Caco-2 (cell line): ENCODE measurements around the gene ASIC1. TPM values are rescaled to one million over a fixed set of nuclear protein-coding genes. Genes with fewer than 3 reads are reported as not detected.

Source experiments
- BruUV-seq: library from RNA; stranded (reverse); fragments of 400-500 nt; replicated peaks from 2 replicates; lab custom pipeline; 2021; lab: Mats Ljungman, UMichigan
- CTCF ChIA-PET: fragments of 300-600 bp; sonication (Branson Sonifier 250); formaldehyde crosslinking; loops from one replicate; lab custom pipeline; 2022; ENCODE audit warnings: antibody characterized with exemption; lab: Charles Lee
- POLR2A ChIA-PET: fragments of 300-600 bp; sonication (Branson Sonifier 250); formaldehyde crosslinking; loops from one replicate; lab custom pipeline; 2022; ENCODE audit warnings: antibody characterized with exemption; lab: Charles Lee
- DNase-seq, 2 experiments: peaks; one replicate each; pipeline versions ENCODE4 v3.0.0 to v3.0.0-alpha.2; 2020 to 2022
- H3K27me3 ChIP-seq: replicated peaks from 2 replicates; pipeline ENCODE4 v1.6.0; 2011; ENCODE audit warnings: low read length; ENCODE audit not compliant: control insufficient read depth, insufficient read depth
- H3K36me3 ChIP-seq: 2 replicates; pipeline ENCODE4 v1.5.1; 2011; ENCODE audit warnings: low read length; ENCODE audit not compliant: control insufficient read depth, insufficient read depth
- H3K4me1 ChIP-seq: fragments of 250-450 bp; sonication (Bioruptor Pico); 2 replicates; pipeline ENCODE4 v1.5.1; 2020; ENCODE audit warnings: mild to moderate bottlenecking
- H3K4me3 ChIP-seq: 2 replicates; pipeline ENCODE4 v1.5.1; 2011; ENCODE audit warnings: low read depth, mild to moderate bottlenecking, control low read depth, low read length
- H3K9me3 ChIP-seq: fragments of 250-450 bp; sonication (Bioruptor Pico); 2 replicates; pipeline ENCODE4 v1.5.1; 2020; ENCODE audit warnings: mild to moderate bottlenecking, moderate library complexity
- H3K27ac Mint-ChIP-seq: one replicate; pipeline ENCODE4 v1.8.0; 2022; ENCODE audit warnings: mixed read lengths; ENCODE audit not compliant: unreplicated experiment
- H3K27me3 Mint-ChIP-seq: one replicate; pipeline ENCODE4 v1.8.0; 2022; ENCODE audit warnings: mixed read lengths; ENCODE audit not compliant: insufficient read depth, unreplicated experiment
- H3K36me3 Mint-ChIP-seq: one replicate; pipeline ENCODE4 v1.8.0; 2022; ENCODE audit warnings: mild to moderate bottlenecking, mixed read lengths; ENCODE audit not compliant: insufficient read depth, unreplicated experiment
- H3K4me1 Mint-ChIP-seq: one replicate; pipeline ENCODE4 v1.8.0; 2022; ENCODE audit warnings: low read depth, mixed read lengths; ENCODE audit not compliant: unreplicated experiment
- H3K4me3 Mint-ChIP-seq: one replicate; pipeline ENCODE4 v1.8.0; 2022; ENCODE audit warnings: mild to moderate bottlenecking, moderate library complexity, mixed read lengths; ENCODE audit not compliant: unreplicated experiment
- H3K9me3 Mint-ChIP-seq: one replicate; pipeline ENCODE4 v1.8.0; 2022; ENCODE audit warnings: mixed read lengths; ENCODE audit not compliant: unreplicated experiment
- CTCF ChIP-seq, 2 experiments: fragments of 200-600 bp in 1 of 2; IDR thresholded peaks; 1 replicate in 1 of 2; 2 replicates in 1 of 2; pipeline versions ENCODE4 v1.5.1 to v1.8.0; 2011 to 2022; ENCODE audit warnings: antibody characterized with exemption in 1 of 2, control low read depth in 1 of 2, inconsistent platforms in 1 of 2, low read depth in 1 of 2, low read length in 1 of 2, mild to moderate bottlenecking in 1 of 2, moderate library complexity in 1 of 2; ENCODE audit not compliant: insufficient read depth in 1 of 2, severe bottlenecking in 1 of 2, unreplicated experiment in 1 of 2
- intact Hi-C: fragments of 100-400 bp; cut with micrococcal nuclease; formaldehyde crosslinking; loops from one replicate; pipeline ENCODE4 v1.10.0; 2022; ENCODE audit not compliant: unreplicated experiment
- total RNA-seq: library from RNA; stranded (reverse); gene quantifications from 2 replicates; pipeline ENCODE4 v1.2.3, GENCODE V29; 2022

The ASIC1 gene
- total RNA-seq, 1 experiment from 2014 or later, result 17.8 TPM

DNA sequence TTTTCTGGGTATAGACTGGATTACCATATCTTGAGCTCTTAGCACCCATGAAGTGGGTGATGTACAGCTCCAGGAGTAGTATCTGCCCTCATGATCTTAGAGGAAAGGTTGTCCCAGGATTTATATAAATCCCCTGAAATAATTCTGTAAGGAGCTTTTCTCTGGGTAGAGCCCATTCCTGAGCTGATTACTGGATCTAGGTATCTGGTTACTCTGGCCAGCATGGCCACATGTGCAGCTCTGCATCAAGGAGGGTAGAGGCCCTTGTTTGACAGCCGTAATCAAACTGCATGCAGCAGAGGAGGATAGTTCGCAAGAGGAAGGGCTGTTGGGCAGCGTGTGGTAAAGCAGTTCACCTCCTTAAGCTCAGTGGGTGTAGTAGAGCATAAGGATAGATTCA, 63.1 kb downstream of the ASIC1 start:
- Mint-ChIP-seq H3K27me3 (no peaks in the 10 kb centered on the region), H3K9me3 (no peaks in the 10 kb centered on the region), H3K27ac (no peak overlapping the region), H3K4me3 (no peak overlapping the region), H3K36me3 (peaks cover 46% of the 10 kb centered on the region), H3K4me1 (peaks cover 6% of the 10 kb centered on the region)
- CTCF ChIA-PET, result interaction anchor here (0.6 to 2.3 kb wide), 3 partner anchors 8 to 12 kb away, joined by 3 to 11 read pairs (median 5); partner anchors contain the start of gene COX14
- H3K4me3 ChIP-seq, result no peak overlapping the region
- intact Hi-C loops, result no loop called here
- BruUV-seq, result no TSS peak
- no peaks in the 10 kb centered on the region for H3K27me3 ChIP-seq
- peaks cover 4% of the 10 kb centered on the region for H3K36me3 ChIP-seq
- POLR2A ChIA-PET, result interaction anchor here (1.1 kb wide), 1 partner anchor 8 kb away, joined by 4 read pairs; the partner anchor contains the start of gene COX14
- peak in 1 of 2 experiments; percentile 12 for DNase-seq
- no peak for TF ChIP-seq CTCF (IDR thresholded peaks at IDR 0.05; ENCODE audit: insufficient read depth in 1 of 2, low read depth in 1 of 2, low read length in 1 of 2, severe bottlenecking in 1 of 2, unreplicated experiment in 1 of 2)
- H3K9me3 ChIP-seq, result no peaks in the 10 kb centered on the region
- H3K4me1 ChIP-seq, result 0 out of 2 replicates have a peak, but pooled peaks cover 2% of the 10 kb centered on the region

- no TSS peak for BruUV-seq
- Mint-ChIP-seq H3K9me3 (no peaks in the 10 kb centered on the region), H3K4me1 (peaks cover 1% of the 10 kb centered on the region), H3K4me3 (no peak overlapping the region), H3K36me3 (peaks cover 46% of the 10 kb centered on the region), H3K27me3 (no peaks in the 10 kb centered on the region), H3K27ac (no peak overlapping the region)
- Histone ChIP-seq H3K9me3 (no peaks in the 10 kb centered on the region), H3K36me3 (peaks cover 4% of the 10 kb centered on the region), H3K27me3 (no peaks in the 10 kb centered on the region), H3K4me3 (no peak overlapping the region), H3K4me1 (0 out of 2 replicates have a peak, but pooled peaks cover 2% of the 10 kb centered on the region)
- intact Hi-C loops, result no loop called here
- DNase-seq, result no peak
- TF ChIP-seq CTCF (IDR thresholded peaks at IDR 0.05; ENCODE audit: insufficient read depth in 1 of 2, low read depth in 1 of 2, low read length in 1 of 2, severe bottlenecking in 1 of 2, unreplicated experiment in 1 of 2), result no peak
- ChIA-PET CTCF (interaction anchor here (0.6 to 2.3 kb wide), 3 partner anchors 9 to 12 kb away, joined by 3 to 11 read pairs (median 5); partner anchors contain the start of gene COX14), POLR2A (interaction anchor here (1.1 kb wide), 1 partner anchor 9 kb away, joined by 4 read pairs; the partner anchor contains the start of gene COX14)
These were observed 63.6 kb downstream of the ASIC1 start for GRCh38 chr12:50120953-50121352.

GRCh38 chr12:50121641-50122040, 64.2 kb downstream of the ASIC1 start:
- ChIA-PET POLR2A (no interaction called here), CTCF (interaction anchor here (0.6 to 2.3 kb wide), 2 partner anchors 10 to 13 kb away, joined by 3 to 11 read pairs; partner anchors contain the start of gene COX14)
- no peaks in the 10 kb centered on the region for H3K27me3 ChIP-seq
- DNase-seq, result no peak
- no peak overlapping the region for H3K27ac Mint-ChIP-seq
- no peaks in the 10 kb centered on the region for H3K9me3 ChIP-seq
- H3K36me3 ChIP-seq, result peaks cover 4% of the 10 kb centered on the region
- TF ChIP-seq CTCF (IDR thresholded peaks at IDR 0.05; ENCODE audit: insufficient read depth in 1 of 2, low read depth in 1 of 2, low read length in 1 of 2, severe bottlenecking in 1 of 2, unreplicated experiment in 1 of 2), result no peak
- intact Hi-C loops, result no loop called here
- H3K4me1 ChIP-seq, result 0 out of 2 replicates have a peak, but pooled peaks cover 2% of the 10 kb centered on the region
- no peaks in the 10 kb centered on the region for H3K27me3 Mint-ChIP-seq
- H3K4me1 Mint-ChIP-seq, result no peaks in the 10 kb centered on the region
- no TSS peak for BruUV-seq
- H3K4me3 ChIP-seq, result no peak overlapping the region
- no peaks in the 10 kb centered on the region for H3K9me3 Mint-ChIP-seq
- peaks cover 42% of the 10 kb centered on the region for H3K36me3 Mint-ChIP-seq
- H3K4me3 Mint-ChIP-seq, result no peak overlapping the region
